ENCODE results near the gene RARB.

- TF ChIP-seq ARNTL (CRISPR knock-in tag; IDR thresholded peaks at IDR 0.05; ENCODE audit: borderline replicate concordance, low read depth): no peak
- no peak for TF ChIP-seq BACH2 (CRISPR knock-in tag; IDR thresholded peaks at IDR 0.05; ENCODE audit: borderline replicate concordance)
- no peak for TF ChIP-seq ZNF565 (CRISPR knock-in tag; conservative IDR thresholded peaks at IDR 0.05; ENCODE audit: low read depth)
- TF ChIP-seq TCF4 (CRISPR knock-in tag; IDR thresholded peaks at IDR 0.05; ENCODE audit: borderline replicate concordance): no peak
- no peak for TF ChIP-seq ESRRG (CRISPR knock-in tag; IDR thresholded peaks at IDR 0.05)
Measured at GRCh38 chr3:25428789-25429335, 799 bp downstream of the RARB start.

Measured in SK-N-SH treated with all-trans-retinoic acid at 6 μM for 48 hours (cell line).